CD14-positive monocyte (primary cell): Measurements from ENCODE around the gene PPP2R2C. TPM values are rescaled to one million over a fixed set of nuclear protein-coding genes. Genes with fewer than 3 reads are reported as not detected.

ENCODE experiments used
- DNase-seq, 3 donors: peaks; one replicate each; pipeline ENCODE4 v3.0.0-alpha.2; 2011 to 2022
- H2AFZ ChIP-seq: 2 replicates; pipeline ENCODE4 v1.6.0; 2012; ENCODE audit warnings: mild to moderate bottlenecking, low read depth, low read length, inconsistent platforms; ENCODE audit not compliant: insufficient read depth, poor library complexity, severe bottlenecking
- H3K27ac ChIP-seq, 2 donors: 1 replicate in 1 of 2; 2 replicates in 1 of 2; pipeline ENCODE4 v1.5.1; 2012 to 2013; ENCODE audit warnings: low read length in 2 of 2, control low read depth in 1 of 2, inconsistent platforms in 1 of 2, low read depth in 1 of 2, mild to moderate bottlenecking in 1 of 2
- H3K27me3 ChIP-seq, 2 donors: one replicate each; pipeline versions ENCODE4 v1.6.0 to v1.6.1; 2011 to 2013; ENCODE audit warnings: low read length in 2 of 2; ENCODE audit not compliant: control insufficient read depth in 2 of 2, insufficient read depth in 2 of 2
- H3K36me3 ChIP-seq, 2 donors: replicated peaks in 1 of 2; 1 replicate in 1 of 2; 2 replicates in 1 of 2; pipeline versions ENCODE4 v1.5.1 to v1.6.1; 2012 to 2013; ENCODE audit warnings: low read length in 2 of 2, control low read depth in 1 of 2, inconsistent platforms in 1 of 2, mild to moderate bottlenecking in 1 of 2; ENCODE audit not compliant: insufficient read depth in 2 of 2, control insufficient read depth in 1 of 2
- H3K4me1 ChIP-seq, 2 donors: 1 replicate in 1 of 2; 2 replicates in 1 of 2; pipeline versions ENCODE4 v1.5.1 to v1.6.1; 2012 to 2013; ENCODE audit warnings: low read length in 2 of 2, control low read depth in 1 of 2, inconsistent platforms in 1 of 2, mild to moderate bottlenecking in 1 of 2, moderate library complexity in 1 of 2; ENCODE audit not compliant: insufficient read depth in 2 of 2, control insufficient read depth in 1 of 2
- H3K4me2 ChIP-seq: replicated peaks from 2 replicates; pipeline ENCODE3; 2012; ENCODE audit warnings: low read length, moderate library complexity, mild to moderate bottlenecking; ENCODE audit not compliant: poor library complexity, severe bottlenecking; ENCODE audit errors: extremely low read depth
- H3K4me3 ChIP-seq, 3 experiments: fragments of 200-600 bp in 1 of 3; sonication (generic) in 1 of 3; replicated peaks in 1 of 3; 1 replicate in 2 of 3; 2 replicates in 1 of 3; pipeline ENCODE4 v1.5.1; 2011 to 2013; ENCODE audit warnings: low read length in 3 of 3, mild to moderate bottlenecking in 3 of 3, control low read depth in 2 of 3, low read depth in 2 of 3, inconsistent platforms in 1 of 3, moderate library complexity in 1 of 3
- H3K79me2 ChIP-seq: 2 replicates; pipeline ENCODE4 v1.6.0; 2012; ENCODE audit warnings: mild to moderate bottlenecking, control low read depth, inconsistent platforms, low read length, moderate library complexity; ENCODE audit not compliant: insufficient read depth
- H3K9ac ChIP-seq: 2 replicates; pipeline ENCODE4 v1.6.0; 2017; ENCODE audit warnings: low read length, mild to moderate bottlenecking; ENCODE audit not compliant: insufficient read depth, poor library complexity, severe bottlenecking
- H3K9me3 ChIP-seq, 2 donors: replicated peaks in 1 of 2; 1 replicate in 1 of 2; 2 replicates in 1 of 2; pipeline versions ENCODE4 v1.5.1 to v1.6.1; 2012 to 2013; ENCODE audit warnings: low read length in 2 of 2, control low read depth in 1 of 2; ENCODE audit not compliant: control insufficient read depth in 1 of 2, insufficient read depth in 1 of 2
- H4K20me1 ChIP-seq: 2 replicates; pipeline ENCODE4 v1.6.0; 2012; ENCODE audit warnings: mild to moderate bottlenecking, low read length, control low read depth, moderate library complexity; ENCODE audit not compliant: insufficient read depth
- H3K27ac Mint-ChIP-seq, 7 donors: one replicate each; pipeline ENCODE4 v1.8.0; 2020; ENCODE audit warnings: mild to moderate bottlenecking in 7 of 7, mixed read lengths in 7 of 7, moderate library complexity in 6 of 7, inconsistent platforms in 2 of 7
- H3K27me3 Mint-ChIP-seq, 3 donors: one replicate each; pipeline ENCODE4 v1.8.0; 2021 to 2022; ENCODE audit warnings: low read depth in 3 of 3, mild to moderate bottlenecking in 3 of 3, mixed read lengths in 3 of 3, moderate library complexity in 3 of 3, inconsistent platforms in 1 of 3
- H3K36me3 Mint-ChIP-seq, 2 donors: one replicate each; pipeline ENCODE4 v1.8.0; 2020; ENCODE audit warnings: mixed read lengths in 2 of 2, inconsistent platforms in 1 of 2, mild to moderate bottlenecking in 1 of 2
- H3K4me1 Mint-ChIP-seq: one replicate; pipeline ENCODE4 v1.8.0; 2020; ENCODE audit warnings: mild to moderate bottlenecking, mixed read lengths
- H3K4me3 Mint-ChIP-seq, 2 donors: one replicate each; pipeline ENCODE4 v1.8.0; 2020; ENCODE audit warnings: mild to moderate bottlenecking in 2 of 2, mixed read lengths in 2 of 2, moderate library complexity in 1 of 2
- H3K9me3 Mint-ChIP-seq, 7 donors: one replicate each; pipeline ENCODE4 v1.8.0; 2020 to 2022; ENCODE audit warnings: mixed read lengths in 7 of 7, mild to moderate bottlenecking in 6 of 7, moderate library complexity in 6 of 7, inconsistent platforms in 2 of 7
- WGBS: methylation state at CpG from one replicate; pipeline ENCODE4 v1.1.5; 2013; ENCODE audit warnings: missing lambda C conversion rate; ENCODE audit not compliant: insufficient coverage; 5-methylcytosine and 5-hydroxymethylcytosine counted together
- intact Hi-C, 2 donors: fragments of 100-400 bp; cut with micrococcal nuclease; formaldehyde crosslinking; loops; one replicate each; pipeline versions ENCODE4 v1.15.0 to v1.15.1; 2023
- polyA plus RNA-seq, 3 donors: library from polyadenylated mRNA; depleted of rRNA in 1 of 3; unstranded in 2 of 3; stranded (reverse) in 1 of 3; fragments of 300-500 nt in 2 of 3; fragments of >200 nt in 1 of 3; fragmentation: Illumina TruSeq in 2 of 3; gene quantifications; 1 replicate in 2 of 3; 2 replicates in 1 of 3; pipeline ENCODE4 v1.2.3, GENCODE V29; 2012 to 2021
- TF ChIP-seq, protein P1 (sequence below): fragments of 200-600 bp; IDR thresholded peaks from one replicate; pipeline ENCODE4 v1.8.0; 2022; ENCODE audit warnings: antibody characterized with exemption, mild to moderate bottlenecking

Gene PPP2R2C
- polyA plus RNA-seq, 3 donors: not detected

DNA sequence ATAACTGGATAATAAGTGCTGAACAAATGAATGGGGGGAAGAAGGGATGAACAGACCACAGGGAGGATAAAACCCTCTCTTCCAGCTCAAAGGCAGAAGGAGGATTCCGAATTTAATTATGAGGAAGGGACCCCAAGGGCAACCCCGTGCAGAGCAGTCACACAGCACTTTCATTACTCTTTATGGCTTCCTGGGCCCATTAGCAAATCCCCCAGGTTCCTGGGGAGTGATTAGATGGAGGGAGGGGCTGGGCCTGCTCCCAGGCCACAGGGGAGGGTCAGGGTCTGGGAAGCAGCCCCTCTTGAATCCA, 67.1 kb downstream of the PPP2R2C start:
- H3K27ac Mint-ChIP-seq: no peak overlapping the region
- H3K27me3 Mint-ChIP-seq: peaks cover 36 to 51% (median 42%) of the 10 kb centered on the region in 3 donors

DNA sequence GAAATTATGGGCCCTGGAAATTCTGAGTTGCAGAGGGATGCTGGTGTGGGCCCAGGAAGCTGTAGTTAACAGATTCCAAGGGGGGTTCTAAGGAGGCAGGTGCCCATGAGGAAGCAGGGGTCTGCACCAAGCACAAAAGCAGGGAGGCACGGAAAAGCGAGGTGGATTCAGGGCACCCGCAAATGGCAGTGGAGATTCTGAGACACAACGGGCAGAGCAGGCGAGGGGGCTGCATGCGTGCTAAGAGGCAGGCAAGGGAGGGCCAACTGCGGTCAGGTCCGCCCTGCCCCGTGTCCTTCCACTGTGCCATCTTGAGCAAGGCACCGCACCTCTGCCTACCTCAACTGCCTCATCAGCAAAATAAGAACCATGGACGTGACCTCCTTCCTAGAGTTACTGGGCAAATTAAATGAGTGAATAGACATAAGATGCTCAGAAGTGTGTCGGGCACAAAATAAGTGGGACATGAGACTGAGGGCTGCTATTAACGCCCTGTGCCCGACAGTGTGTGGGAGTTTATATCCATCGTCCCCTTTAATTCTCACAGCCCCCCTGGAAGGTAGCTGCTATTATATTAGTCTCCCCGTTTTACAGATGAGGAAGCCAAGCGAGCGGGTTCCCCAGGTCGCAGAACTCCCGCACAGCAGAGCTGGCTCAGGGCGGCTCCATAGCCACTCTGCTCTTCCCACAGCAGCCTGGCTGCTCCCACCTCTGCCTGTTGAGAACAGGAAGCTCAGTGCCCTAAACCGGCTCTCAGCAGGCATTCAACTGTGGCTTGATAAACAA, 67.6 kb downstream of the PPP2R2C start:
- Mint-ChIP-seq H3K27ac (no peak overlapping the region), H3K4me1 (no peaks in the 10 kb centered on the region), H3K36me3 (no peaks in the 10 kb centered on the region), H3K9me3 (peaks cover 0 to 3% (median 0%) of the 10 kb centered on the region in 7 donors), H3K27me3 (peaks cover 36 to 51% (median 40%) of the 10 kb centered on the region in 3 donors), H3K4me3 (peak overlapping the region in 1 of 2 donors; percentile 46)
- no peak overlapping the region for H3K9ac ChIP-seq
- H3K27me3 ChIP-seq: peaks cover 0 to 26% of the 10 kb centered on the region in 2 donors
- no peak overlapping the region for H3K27ac ChIP-seq
- H3K79me2 ChIP-seq: no peaks in the 10 kb centered on the region
- H3K4me3 ChIP-seq: no peak overlapping the region
- TF ChIP-seq, protein P1, sequence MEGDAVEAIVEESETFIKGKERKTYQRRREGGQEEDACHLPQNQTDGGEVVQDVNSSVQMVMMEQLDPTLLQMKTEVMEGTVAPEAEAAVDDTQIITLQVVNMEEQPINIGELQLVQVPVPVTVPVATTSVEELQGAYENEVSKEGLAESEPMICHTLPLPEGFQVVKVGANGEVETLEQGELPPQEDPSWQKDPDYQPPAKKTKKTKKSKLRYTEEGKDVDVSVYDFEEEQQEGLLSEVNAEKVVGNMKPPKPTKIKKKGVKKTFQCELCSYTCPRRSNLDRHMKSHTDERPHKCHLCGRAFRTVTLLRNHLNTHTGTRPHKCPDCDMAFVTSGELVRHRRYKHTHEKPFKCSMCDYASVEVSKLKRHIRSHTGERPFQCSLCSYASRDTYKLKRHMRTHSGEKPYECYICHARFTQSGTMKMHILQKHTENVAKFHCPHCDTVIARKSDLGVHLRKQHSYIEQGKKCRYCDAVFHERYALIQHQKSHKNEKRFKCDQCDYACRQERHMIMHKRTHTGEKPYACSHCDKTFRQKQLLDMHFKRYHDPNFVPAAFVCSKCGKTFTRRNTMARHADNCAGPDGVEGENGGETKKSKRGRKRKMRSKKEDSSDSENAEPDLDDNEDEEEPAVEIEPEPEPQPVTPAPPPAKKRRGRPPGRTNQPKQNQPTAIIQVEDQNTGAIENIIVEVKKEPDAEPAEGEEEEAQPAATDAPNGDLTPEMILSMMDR: no peak
- no peaks in the 10 kb centered on the region for H4K20me1 ChIP-seq
- no peak overlapping the region for H3K4me2 ChIP-seq
- DNase-seq: no peak
- H3K36me3 ChIP-seq: no peaks in the 10 kb centered on the region
- no peaks in the 10 kb centered on the region for H3K4me1 ChIP-seq
- no peaks in the 10 kb centered on the region for H3K9me3 ChIP-seq
- intact Hi-C loops: no loop called here
- 76% methylated on average over 13 of the region's 22 CpGs for WGBS
- no peak overlapping the region for H2AFZ ChIP-seq

More for the DNA sequence above, 67.1 kb downstream of the PPP2R2C start:
- H3K27ac ChIP-seq: no peak overlapping the region
- intact Hi-C loops: no loop called here
- H3K4me3 Mint-ChIP-seq: no peak overlapping the region
- peaks cover 0 to 3% (median 0%) of the 10 kb centered on the region in 7 donors for H3K9me3 Mint-ChIP-seq
- DNase-seq: no peak
- H3K27me3 ChIP-seq: peaks cover 0 to 26% of the 10 kb centered on the region in 2 donors
- H3K4me1 ChIP-seq: no peaks in the 10 kb centered on the region
- TF ChIP-seq, protein P1: no peak
- no peaks in the 10 kb centered on the region for H3K36me3 ChIP-seq
- H2AFZ ChIP-seq: no peak overlapping the region
- WGBS: no CpG with 5 or more reads among the region's 2 CpGs
- no peaks in the 10 kb centered on the region for H3K79me2 ChIP-seq
- no peaks in the 10 kb centered on the region for H4K20me1 ChIP-seq
- H3K36me3 Mint-ChIP-seq: no peaks in the 10 kb centered on the region
- no peak overlapping the region for H3K9ac ChIP-seq
- H3K4me3 ChIP-seq: no peak overlapping the region
- no peaks in the 10 kb centered on the region for H3K4me1 Mint-ChIP-seq
- H3K9me3 ChIP-seq: no peaks in the 10 kb centered on the region
- H3K4me2 ChIP-seq: no peak overlapping the region
